Measurements from ENCODE around the gene IL27RA. TPM values are rescaled to one million over a fixed set of nuclear protein-coding genes. Genes with fewer than 3 reads are reported as not detected.

The IL27RA gene
- total RNA-seq, 1 experiment from 2014 or later: 10.2 TPM

- H3K4me3 ChIP-seq (ENCODE audit: low read depth in 2 of 2, low read length in 2 of 2): no peak overlapping the region
- TF ChIP-seq POLR2AphosphoS5 (IDR thresholded peaks at IDR 0.05; ENCODE audit: low read depth, low read length) (no peak), TCF7L2 (IDR thresholded peaks at IDR 0.05; ENCODE audit: low read depth, low read length) (no peak), SIN3A (IDR thresholded peaks at IDR 0.05; ENCODE audit: borderline replicate concordance, insufficient read depth, low read depth, low read length) (no peak), REST (IDR thresholded peaks at IDR 0.05; ENCODE audit: insufficient read depth in 1 of 2, low read depth in 2 of 2, low read length in 1 of 2) (no peak), CTCF (IDR thresholded peaks at IDR 0.05) (no peak)
- H3K4me1 ChIP-seq (ENCODE audit: control insufficient read depth, insufficient read depth, low read length): peaks cover 8% of the 10 kb centered on the region
- no peaks in the 10 kb centered on the region for H3K27me3 ChIP-seq (ENCODE audit: control insufficient read depth, insufficient read depth, low read length)
- H3K36me3 ChIP-seq (ENCODE audit: control insufficient read depth, insufficient read depth, low read length): no peaks in the 10 kb centered on the region
- H3K9me3 ChIP-seq (ENCODE audit: control insufficient read depth, insufficient read depth, low read depth, low read length): no peaks in the 10 kb centered on the region
- ChIA-PET POLR2A (no interaction called here), CTCF (no interaction called here)
- H3K27ac ChIP-seq (ENCODE audit: low read length): no peak overlapping the region
- in situ Hi-C loops (cut with HindIII; ENCODE audit: low pct_unique_long_range_greater_than_20kb, low sequenced_read_pairs) (no loop called here), intact Hi-C loops (cut with micrococcal nuclease; ENCODE audit: unreplicated experiment) (no loop called here)
- ATAC-seq: no peak
- no peak for DNase-seq (ENCODE audit: low read depth, low spot score)
- no TSS peak for BruUV-seq (replicated peaks)
Measured at GRCh38 chr19:13982773-13983172, 48.8 kb upstream of the IL27RA start.

- no peak for ATAC-seq
- in situ Hi-C loops (cut with HindIII; ENCODE audit: low pct_unique_long_range_greater_than_20kb, low sequenced_read_pairs): no loop called here
- Histone ChIP-seq H3K9me3 (ENCODE audit: control insufficient read depth, insufficient read depth, low read depth, low read length) (no peaks in the 10 kb centered on the region), H3K27ac (ENCODE audit: low read length) (no peak overlapping the region), H3K4me3 (ENCODE audit: low read depth in 2 of 2, low read length in 2 of 2) (no peak overlapping the region), H3K36me3 (ENCODE audit: control insufficient read depth, insufficient read depth, low read length) (no peaks in the 10 kb centered on the region), H3K4me1 (ENCODE audit: control insufficient read depth, insufficient read depth, low read length) (peaks cover 8% of the 10 kb centered on the region), H3K27me3 (ENCODE audit: control insufficient read depth, insufficient read depth, low read length) (no peaks in the 10 kb centered on the region)
- intact Hi-C loops (cut with micrococcal nuclease; ENCODE audit: unreplicated experiment): no loop called here
- no peak for DNase-seq (ENCODE audit: low read depth, low spot score)
- TF ChIP-seq TCF7L2 (IDR thresholded peaks at IDR 0.05; ENCODE audit: low read depth, low read length) (no peak), POLR2AphosphoS5 (IDR thresholded peaks at IDR 0.05; ENCODE audit: low read depth, low read length) (no peak), SIN3A (IDR thresholded peaks at IDR 0.05; ENCODE audit: borderline replicate concordance, insufficient read depth, low read depth, low read length) (no peak), REST (IDR thresholded peaks at IDR 0.05; ENCODE audit: insufficient read depth in 1 of 2, low read depth in 2 of 2, low read length in 1 of 2) (no peak), CTCF (IDR thresholded peaks at IDR 0.05) (no peak)
- POLR2A ChIA-PET: no interaction called here
- CTCF ChIA-PET: no interaction called here
- no TSS peak for BruUV-seq (replicated peaks)
Measured at GRCh38 chr19:13983213-13983889, 48.2 kb upstream of the IL27RA start.

Measured in Panc1 (cell line).